ENCODE data around the gene RALGPS2.
"Not testable (repeated sequence)": the region's sequence is repeated elsewhere in the genome, so short reads cannot be mapped to it uniquely, and the experiment has no call there.

The RALGPS2 gene

DNA sequence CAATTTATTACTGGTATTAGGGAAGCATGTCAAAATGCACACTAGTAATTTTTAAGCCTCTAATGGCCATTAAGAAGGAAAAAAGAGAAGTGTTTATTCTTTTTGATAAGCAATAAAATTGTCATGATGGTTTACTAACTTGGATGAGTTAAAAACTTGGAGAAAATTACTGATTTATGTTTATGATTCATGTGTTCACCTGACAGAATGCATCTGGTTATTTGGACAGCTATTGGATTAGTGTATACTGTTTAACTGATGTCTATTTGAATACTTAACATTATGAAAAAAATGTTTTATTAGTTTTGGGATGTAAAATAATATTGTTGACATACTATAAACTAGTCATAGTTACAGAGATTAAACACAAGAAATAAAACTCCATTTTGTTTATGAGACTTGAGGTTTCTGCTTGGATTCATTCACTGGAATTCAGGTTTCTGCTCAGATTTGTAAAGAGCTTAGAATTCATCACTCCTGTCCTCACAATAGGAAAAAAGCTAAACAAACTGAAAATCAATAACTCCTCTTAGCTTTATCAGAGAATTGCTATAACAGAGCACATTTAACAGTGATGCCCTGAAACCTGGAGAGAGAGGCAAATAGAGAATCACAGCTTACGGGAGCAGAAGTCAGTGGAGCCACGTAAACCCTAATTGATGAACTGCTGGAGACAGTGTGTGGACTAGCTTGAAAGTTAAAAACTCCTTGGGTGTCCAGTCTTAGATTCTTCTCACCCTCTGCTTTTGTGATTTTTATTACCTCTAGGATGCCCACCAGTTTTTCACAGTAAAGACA lies 56.7 kb downstream of the RALGPS2 start:
- no peak for DNase-seq (ENCODE audit: low read depth in 2 of 2)

DNA sequence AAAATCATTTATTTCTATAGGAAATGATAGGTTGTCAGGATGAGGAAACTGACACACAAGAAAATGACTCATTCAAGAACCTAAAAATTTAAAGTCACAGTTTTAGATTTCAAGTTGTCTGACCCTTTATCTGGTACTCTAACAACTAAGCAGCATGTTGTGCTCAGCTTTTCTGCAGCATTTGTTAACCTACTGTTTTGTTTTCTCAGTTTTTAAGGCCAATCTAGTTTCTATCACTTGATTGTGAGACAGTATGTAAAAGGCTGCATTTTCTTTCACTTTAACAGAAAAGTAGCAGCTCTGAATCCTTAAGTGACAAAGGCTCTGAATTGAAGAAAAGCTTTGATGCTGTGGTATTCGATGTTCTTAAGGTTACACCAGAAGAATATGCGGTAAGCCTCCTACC lies 59.1 kb downstream of the RALGPS2 start:
- DNase-seq (ENCODE audit: low read depth in 2 of 2): no peak

DNA sequence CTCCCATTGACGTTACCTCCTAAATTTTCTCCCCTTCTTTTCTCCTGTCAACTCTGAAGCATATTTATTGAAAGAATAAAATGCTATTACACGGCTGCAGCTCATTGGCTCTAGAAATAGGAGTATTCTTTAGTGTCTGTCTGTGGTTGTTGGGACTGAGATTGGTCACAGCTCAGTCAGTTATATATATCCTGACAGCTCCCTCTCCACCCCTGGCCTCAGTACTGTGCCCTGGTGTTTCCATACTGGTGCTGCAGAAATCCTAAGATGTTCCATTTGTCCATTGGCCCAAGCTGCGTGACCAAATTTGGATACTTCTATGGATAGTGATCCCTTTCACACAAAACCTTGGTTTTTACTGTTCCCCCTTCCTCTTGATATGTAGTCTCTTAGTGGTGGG lies 67.3 kb downstream of the RALGPS2 start:
- no peak for DNase-seq (ENCODE audit: low read depth in 2 of 2)

DNA sequence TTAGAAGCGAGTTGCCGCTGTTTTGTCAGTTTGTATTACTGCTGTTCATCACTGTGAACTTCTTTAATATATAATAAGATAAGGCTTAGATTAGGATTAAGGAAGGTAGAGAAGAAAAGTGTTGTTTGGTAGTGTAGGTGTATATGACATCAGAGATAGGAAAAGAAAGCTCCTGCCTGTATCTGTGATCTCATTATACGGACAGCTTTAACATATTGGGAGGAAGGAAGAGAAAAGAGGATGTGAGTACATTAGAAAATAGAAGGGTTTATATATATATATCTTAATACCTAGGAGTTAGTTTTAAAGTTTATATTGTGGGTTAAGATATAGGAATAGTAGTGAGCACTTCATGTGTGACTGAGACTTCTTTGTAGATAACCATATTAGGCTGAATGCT lies 71.0 kb downstream of the RALGPS2 start:
- DNase-seq (ENCODE audit: low read depth in 2 of 2): no peak

DNA sequence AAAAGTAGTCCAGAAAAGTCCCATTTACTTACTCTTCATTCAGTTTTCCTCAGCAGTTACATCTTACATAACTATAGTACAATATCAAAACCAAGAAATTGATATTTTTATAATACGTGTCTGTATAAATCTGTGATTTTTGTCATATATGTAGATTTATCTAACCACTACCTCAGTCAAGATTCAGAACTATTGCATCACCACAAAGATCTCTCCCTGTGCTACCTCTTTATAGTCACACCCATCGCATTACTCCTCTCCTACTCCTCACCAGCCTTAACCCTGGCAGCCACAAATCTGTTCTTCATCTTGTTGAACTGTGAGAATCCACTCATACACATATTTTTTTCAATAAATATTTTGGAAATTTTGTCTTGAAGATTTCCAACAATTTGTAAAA lies 72.5 kb downstream of the RALGPS2 start:
- DNase-seq (ENCODE audit: low read depth in 2 of 2): no peak

DNA sequence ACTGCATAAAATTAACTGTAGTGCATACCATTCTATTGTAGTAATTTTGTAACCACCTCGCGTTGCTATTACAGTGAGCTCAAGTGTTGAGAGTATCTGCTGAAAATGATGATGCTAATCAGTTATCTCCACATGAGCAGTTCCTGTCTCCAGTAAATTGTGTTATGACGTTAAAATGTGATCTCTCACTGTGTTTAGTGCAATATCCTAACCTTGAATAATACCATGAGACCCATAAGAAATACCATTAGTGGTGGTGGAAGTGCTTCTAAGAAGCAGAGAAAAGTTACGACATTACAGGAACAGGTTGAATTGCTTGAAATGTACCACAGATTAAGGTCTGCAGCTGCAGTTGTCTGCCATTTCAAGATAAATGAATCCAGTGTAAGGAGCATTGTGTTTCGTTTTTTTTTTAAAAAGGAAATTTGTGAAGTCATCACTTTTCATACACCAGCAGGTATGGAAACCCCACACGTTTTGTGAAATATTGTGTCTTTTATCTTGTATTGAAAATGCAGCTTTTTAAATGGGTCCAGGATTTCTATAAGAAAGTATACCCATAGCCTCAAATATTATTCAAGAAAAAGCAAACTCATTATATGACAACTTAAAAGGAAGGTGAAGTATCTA lies 73.3 kb downstream of the RALGPS2 start:
- DNase-seq (ENCODE audit: low read depth in 2 of 2): no peak

DNA sequence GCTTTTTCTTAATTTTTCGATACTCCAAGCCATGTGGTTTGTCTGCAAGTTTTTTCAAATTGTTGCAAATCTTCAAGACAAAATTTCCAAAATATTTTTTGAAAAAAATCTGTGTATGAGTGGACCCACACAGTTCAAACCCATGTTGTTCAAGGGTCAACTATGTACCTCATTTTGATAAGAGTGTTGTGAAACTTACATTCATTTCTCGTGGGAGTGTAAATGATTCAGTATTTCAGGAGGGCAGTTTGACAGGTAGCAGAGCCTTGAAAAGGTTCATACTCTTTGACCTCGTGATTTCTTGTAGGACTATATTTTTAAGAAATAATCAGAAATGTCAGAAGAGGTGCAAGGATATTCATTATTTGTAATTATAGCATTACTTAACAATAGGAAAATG lies 77.8 kb downstream of the RALGPS2 start:
- DNase-seq (ENCODE audit: low read depth in 2 of 2): no peak

DNA sequence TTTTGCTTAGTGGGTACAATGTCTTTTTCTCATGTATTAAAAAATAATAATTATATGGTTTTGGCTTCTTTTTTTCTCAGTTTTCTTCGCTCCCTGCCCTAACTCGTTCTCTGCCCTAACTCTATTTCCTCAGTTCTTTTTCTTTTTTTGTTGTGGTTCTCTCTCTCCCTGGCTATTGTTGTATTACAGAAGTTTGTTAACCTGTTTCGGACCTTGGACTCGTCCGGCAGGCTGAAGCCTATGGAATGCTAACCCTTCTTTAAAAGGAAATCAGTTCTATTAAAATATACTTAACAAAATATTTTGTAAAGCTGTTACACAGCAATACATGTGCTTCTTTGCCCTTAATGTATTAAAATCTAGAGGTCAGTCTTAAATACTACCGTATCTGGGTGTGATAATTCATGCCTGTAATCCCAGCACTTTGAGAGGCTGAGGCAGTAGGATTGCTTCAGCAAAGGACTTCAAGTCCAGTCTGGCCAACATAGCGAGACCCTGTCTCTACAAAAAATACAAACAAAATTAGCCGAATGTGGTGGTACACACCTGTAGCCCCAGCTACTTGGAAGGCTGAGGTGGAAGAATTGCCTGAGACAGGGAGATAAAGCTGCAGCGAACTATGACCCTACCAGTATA lies 81.7 kb downstream of the RALGPS2 start:
- no peak for DNase-seq (ENCODE audit: low read depth in 2 of 2)

DNA sequence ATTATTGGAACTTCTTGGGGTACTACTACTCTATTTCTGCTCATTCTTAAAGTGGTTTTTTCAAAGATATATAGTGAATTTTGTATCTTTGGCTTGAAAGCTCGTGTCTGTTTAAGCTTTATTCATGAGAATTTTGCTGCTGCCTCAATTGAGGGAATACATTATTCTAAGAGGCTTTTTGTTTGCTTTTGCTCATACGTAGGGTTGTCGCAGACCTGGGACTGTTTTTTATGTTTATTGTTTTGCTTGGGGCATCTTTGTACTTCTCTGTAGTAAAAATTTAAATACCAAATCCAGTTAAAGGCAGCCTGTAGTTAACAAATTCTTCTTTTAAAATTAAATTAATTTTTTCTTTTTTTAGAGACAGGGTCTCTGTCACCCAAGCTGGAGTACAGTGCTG lies 83.5 kb downstream of the RALGPS2 start:
- no peak for DNase-seq (ENCODE audit: low read depth in 2 of 2)

DNA sequence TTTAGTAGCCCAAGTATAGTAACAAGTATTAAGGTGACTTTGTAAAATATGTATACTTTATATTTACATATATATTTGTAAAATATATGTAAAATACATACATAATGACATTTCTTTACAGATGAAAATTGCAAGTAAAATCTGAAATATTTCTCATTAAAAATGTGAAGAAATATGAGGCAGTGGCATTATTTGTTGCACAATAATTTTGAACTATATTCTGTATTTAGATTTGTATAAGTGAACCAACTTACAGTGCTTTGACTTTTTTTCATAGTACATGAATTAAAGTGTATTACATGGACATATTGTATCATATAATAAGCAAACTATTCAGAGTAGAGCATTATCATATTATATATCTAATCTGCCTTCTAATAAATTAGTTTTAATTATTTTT lies 85.5 kb downstream of the RALGPS2 start:
- no peak for DNase-seq (ENCODE audit: low read depth in 2 of 2)

DNA sequence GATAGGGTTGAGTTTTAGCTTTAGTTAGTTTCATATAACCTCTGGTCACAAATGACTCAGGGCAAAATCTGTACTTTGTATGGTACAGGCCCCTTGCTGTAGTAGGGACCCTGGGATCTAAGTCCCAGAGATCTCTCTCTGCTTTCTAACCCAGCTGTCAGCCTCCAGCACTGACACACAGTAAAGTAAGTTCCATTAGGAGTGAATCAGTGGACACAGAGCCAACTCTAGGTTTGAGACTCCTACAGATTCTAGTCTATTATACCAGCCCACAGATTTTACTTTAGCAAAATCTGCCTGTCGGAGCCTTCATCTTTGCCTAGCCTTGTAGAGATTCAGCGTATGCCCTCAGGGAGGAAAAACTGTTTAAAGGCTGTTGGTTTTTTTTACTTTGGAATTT lies 93.4 kb downstream of the RALGPS2 start:
- DNase-seq (ENCODE audit: low read depth in 2 of 2): no peak

DNA sequence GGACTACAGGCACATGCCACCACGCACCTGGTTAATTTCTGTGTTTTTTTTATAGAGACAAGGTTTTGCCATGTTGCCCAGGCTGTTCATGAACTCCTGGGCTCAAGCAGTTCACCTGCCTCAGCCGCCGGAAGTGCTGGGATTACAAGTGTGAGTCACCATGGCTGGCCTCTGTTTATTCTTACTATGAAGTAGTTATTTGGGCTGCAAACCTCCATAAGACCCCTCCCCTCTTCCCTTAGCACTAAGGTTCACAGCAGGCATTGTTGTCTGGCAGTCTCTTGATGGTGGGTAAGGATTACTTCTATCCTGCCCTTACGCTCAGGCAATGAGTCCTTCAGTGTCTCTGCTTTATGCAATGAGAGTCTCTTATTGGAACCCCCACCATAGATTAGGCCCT lies 94.1 kb downstream of the RALGPS2 start:
- DNase-seq (ENCODE audit: low read depth in 2 of 2): no peak

DNA sequence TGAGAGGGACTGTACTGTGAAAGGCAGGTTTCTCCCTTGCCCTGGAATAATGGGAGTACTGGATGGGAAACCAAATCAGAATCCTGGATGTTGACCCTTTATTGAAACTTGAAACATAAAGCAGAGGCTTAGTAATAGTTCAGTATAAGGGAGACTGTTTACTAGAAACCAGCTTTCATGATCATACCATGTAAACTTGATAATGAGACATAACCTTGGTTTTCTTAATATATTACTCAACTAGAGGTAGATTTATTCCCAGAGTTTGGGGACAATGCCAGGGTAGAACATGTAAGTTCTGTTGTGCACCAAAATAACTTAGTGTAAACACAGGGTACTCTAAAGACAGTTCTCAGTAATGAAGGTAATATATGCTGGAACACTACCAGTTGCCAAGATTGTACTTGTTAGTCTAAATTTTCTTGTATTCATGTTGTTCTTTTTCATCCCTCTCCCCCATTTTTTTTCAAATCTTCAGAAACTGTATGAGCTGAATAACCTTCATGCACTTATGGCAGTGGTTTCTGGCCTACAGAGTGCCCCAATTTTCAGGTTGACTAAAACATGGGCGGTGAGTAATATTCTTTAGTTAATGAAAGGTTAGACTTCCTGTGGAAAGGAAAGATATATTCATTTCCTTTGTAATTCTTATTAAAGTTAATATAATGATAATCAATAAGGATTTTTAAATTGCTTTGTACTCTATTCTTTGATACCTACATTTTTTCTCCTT lies 96.3 kb downstream of the RALGPS2 start:
- DNase-seq (ENCODE audit: low read depth in 2 of 2): no peak

DNA sequence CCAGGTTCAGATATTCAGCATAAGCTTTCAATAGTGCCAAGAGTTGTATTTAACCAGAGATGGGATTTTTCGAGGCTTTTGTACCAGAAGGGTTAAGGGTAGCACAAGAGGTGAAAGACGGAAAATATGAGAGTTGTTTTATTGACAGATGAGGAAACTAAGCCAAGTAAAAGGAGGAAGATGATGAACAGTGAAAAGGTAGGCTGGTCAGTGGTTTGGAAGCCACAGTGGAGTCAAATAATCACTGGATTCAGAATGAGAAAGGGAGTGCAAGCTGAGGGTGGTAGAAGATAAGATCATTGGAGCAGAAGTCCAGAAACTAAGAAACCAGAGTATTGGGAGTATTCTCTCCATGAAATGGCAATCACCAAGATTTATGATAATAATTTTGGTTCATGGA lies 100.1 kb downstream of the RALGPS2 start:
- no peak for DNase-seq (ENCODE audit: low read depth in 2 of 2)

DNA sequence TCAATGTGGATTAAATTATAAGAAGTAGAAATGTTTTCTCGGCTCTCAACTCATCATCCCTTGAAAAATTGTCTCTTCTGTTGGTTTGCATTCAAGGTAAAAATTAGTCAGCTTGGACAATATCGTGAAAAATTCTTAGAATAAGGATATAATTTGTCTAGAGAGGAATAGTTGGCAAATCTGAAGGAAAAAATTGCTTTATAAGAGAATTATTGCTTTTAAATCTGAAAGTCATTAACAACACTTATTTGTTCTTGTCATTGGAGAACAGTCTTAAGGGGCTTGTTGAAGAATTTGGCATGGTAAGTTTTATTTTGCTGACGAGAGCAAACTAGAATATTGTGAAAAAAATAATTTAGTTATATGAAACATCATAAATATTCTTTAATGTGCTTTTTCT lies 119.4 kb downstream of the RALGPS2 start:
- DNase-seq (ENCODE audit: low read depth in 2 of 2): no peak

DNA sequence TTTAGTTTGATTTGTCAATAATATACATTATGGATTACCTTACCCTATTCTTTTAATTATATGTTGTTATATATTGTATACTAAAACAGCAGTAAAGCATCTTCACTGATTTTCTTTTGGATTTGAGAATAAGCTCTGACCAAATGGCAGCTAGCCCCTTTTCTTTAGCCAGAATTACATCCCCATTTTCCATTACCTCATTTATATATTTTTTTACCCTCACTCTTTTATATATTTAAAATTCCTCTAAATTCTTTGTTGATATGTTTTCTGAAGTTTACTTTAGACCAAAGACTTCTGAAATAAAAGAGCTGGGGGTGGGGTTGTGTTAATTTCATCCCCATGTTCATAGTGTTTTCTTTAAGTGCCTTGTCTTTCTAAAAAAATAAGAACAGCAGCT lies 121.3 kb downstream of the RALGPS2 start:
- DNase-seq (ENCODE audit: low read depth in 2 of 2): no peak

DNA sequence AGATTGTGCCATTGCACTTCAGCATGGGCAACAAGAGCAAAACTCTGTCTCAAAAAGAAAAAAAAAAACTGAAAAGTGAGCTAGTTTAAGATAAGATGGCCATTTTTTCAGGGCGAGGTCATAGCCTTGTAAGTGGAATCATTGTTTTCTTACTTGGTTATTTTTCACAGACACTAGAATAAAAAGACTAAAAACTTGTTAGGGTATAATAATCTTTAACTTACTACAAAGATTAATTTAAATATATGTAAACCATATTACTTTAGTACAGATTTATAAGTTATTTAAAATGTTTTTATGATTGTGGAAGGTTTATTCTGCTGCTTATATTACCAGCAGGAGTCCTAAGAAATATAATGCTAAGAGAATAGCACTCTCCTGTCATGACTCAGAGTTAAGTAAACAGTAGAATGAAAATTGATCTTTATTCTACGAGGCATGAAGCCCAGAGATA lies 122.4 kb downstream of the RALGPS2 start:
- DNase-seq (ENCODE audit: low read depth in 2 of 2): no peak

DNA sequence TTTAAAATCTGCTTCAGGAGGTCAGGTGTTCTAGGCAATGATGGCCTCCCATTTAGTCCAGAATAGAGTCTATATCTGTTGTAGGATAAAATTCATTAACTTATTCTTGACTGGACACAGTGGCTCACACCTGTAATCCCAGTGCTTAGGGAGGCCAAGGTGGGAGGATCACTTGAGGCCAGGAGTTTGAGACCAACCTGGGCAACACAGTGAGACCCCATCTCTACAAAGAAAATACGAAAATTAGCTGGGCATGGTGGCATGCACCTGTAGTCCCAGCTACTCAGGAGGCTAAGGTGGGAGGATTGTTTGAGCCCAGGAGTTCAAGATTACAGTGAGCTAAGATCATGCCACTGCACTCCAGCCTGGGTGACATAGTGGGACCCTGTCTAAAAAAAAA lies 122.9 kb downstream of the RALGPS2 start:
- DNase-seq (ENCODE audit: low read depth in 2 of 2): not testable (repeated sequence)

DNA sequence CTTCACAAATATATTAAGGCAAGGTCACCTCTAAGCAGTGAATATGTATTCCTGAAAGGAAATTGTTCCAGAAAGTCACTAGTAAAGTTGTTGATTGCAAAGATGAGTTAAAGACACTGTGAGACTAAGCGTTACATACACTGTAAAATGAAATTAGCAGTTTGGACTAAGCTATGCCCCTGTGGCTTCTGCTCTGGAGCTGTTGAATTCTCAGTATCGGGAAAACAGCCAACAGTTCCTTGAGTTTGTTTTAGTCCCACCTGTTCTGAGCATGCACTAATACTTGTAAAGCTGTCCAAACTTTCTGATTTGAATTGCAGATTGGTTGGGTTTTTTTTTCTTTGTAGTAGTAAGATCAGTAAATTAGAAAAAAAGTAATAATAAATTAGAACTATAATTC lies 124.9 kb downstream of the RALGPS2 start:
- DNase-seq (ENCODE audit: low read depth in 2 of 2): no peak

DNA sequence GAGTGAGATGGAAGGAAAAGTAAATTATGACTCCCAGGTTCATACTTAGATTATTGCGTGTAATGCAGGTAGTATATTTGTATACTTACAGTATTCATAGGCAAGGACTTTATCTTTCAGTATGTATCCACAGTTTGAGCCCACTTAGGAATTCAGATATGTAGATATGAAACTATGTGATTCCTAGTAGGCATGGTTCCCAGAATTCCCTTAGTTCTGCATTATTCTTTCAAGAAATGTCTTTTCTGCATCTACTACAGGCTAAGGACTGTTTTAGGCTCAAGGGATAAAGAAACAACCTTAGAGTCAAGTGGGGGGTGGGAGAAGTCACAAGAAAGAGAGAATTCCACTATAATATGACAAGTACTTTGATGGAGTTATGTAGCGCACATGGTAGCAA lies 132.1 kb downstream of the RALGPS2 start:
- DNase-seq (ENCODE audit: low read depth in 2 of 2): no peak

DNA sequence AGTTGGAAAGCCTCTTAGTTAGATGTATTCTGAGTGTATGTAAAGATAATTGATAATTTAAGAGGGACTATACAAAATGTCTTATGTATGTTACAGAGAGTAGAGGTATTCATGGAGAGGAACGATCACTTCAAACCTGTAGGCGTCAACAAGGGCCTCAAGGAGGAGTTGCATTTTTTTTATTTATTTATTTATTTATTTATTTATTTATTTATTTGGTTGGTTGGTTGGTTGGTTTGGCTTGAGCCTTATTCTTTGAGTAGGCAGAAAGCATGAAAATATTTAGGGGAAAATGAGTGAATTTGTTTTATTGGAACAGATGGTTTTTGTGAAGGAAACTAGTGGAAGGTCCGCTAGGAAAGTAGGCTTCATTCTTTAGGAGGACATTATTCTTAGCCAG lies 137.4 kb downstream of the RALGPS2 start:
- no peak for DNase-seq (ENCODE audit: low read depth in 2 of 2)

DNA sequence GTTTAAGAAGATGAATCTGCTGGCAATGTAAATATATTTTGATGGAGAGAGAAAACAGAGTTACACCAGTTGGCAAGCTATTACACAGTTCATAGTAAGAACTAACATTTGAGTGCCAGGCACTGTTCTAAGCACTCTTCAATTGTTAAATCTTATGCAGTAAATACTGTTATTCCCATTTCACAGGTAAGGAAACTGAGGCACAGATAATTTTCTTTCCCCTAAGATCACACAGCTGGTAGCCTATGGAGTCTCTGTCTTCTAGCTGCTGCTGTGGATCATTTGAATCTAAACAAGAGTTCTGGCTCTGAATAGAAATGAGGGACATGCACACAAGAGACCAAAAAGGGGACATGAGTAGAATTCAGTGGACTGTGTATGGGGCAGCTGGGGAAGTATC lies 137.8 kb downstream of the RALGPS2 start:
- no peak for DNase-seq (ENCODE audit: low read depth in 2 of 2)
